SK-N-SH (cell line): Measurements from ENCODE around the gene TRIM69. TPM values are rescaled to one million over a fixed set of nuclear protein-coding genes. Genes with fewer than 3 reads are reported as not detected.
A peak's percentile ranks its signal among the peaks of the same experiment; 100 is the strongest.

Source experiments
- CTCF ChIA-PET: fragments of 300-600, 350-600 bp; formaldehyde crosslinking; extraction: SDS; loops from one replicate; lab custom pipeline; 2021; lab: Yijun Ruan, JAX
- POLR2A ChIA-PET: fragments of 350-600 bp; sonication (Branson Sonifier 250); formaldehyde crosslinking; extraction: SDS; loops from one replicate; lab custom pipeline; 2020; ENCODE audit warnings: antibody characterized with exemption, inconsistent platforms; lab: Yijun Ruan, JAX
- DNase-seq: peaks from one replicate; pipeline ENCODE4 v3.0.0; 2012
- H2AFZ ChIP-seq: fragments of 200-600 bp; sonication (generic); 2 replicates; pipeline ENCODE4 v1.8.1; 2016; ENCODE audit warnings: antibody characterized with exemption, mild to moderate bottlenecking, low read depth
- H3F3A ChIP-seq: fragments of 200-600 bp; sonication (generic); replicated peaks from 2 replicates; pipeline ENCODE3; 2016; ENCODE audit warnings: antibody characterized with exemption, mild to moderate bottlenecking; ENCODE audit not compliant: insufficient read depth
- H3K27ac ChIP-seq, 2 experiments: fragments of 200-500 bp in 1 of 2; fragments of 200-600 bp in 1 of 2; sonication (Bioruptor generic) in 1 of 2; sonication (generic), shearing (Covaris generic) in 1 of 2; 2 replicates each; pipeline versions ENCODE4 v1.5.1 to v1.6.1; 2014 to 2016; ENCODE audit warnings: low read depth in 2 of 2, inconsistent platforms in 1 of 2, low read length in 1 of 2, mild to moderate bottlenecking in 1 of 2, mixed read lengths in 1 of 2
- H3K27me3 ChIP-seq: fragments of 200-600 bp; sonication (generic), shearing (Covaris generic); 2 replicates; pipeline ENCODE4 v1.6.1; 2016; ENCODE audit warnings: mixed run types; ENCODE audit not compliant: insufficient read depth
- H3K36me3 ChIP-seq, 2 experiments: fragments of 200-500 bp in 1 of 2; fragments of 200-600 bp in 1 of 2; sonication (Bioruptor generic) in 1 of 2; sonication (generic) in 1 of 2; replicated peaks in 1 of 2; 2 replicates each; pipeline versions ENCODE3 to v1.5.1; 2014 to 2016; ENCODE audit warnings: low read length in 1 of 2, mild to moderate bottlenecking in 1 of 2; ENCODE audit not compliant: insufficient read depth in 2 of 2, control insufficient read depth in 1 of 2
- H3K4me1 ChIP-seq, 2 experiments: fragments of 200-500 bp in 1 of 2; fragments of 200-600 bp in 1 of 2; sonication (Bioruptor generic) in 1 of 2; sonication (generic), shearing (Covaris generic) in 1 of 2; 2 replicates each; pipeline versions ENCODE4 v1.5.1 to v1.6.1; 2014 to 2016; ENCODE audit warnings: low read depth in 1 of 2, low read length in 1 of 2, mixed run types in 1 of 2; ENCODE audit not compliant: insufficient read depth in 2 of 2, control insufficient read depth in 1 of 2
- H3K4me2 ChIP-seq: fragments of 200-600 bp; sonication (generic), shearing (Covaris generic); 2 replicates; pipeline ENCODE4 v1.6.1; 2017; ENCODE audit warnings: mixed run types
- H3K4me3 ChIP-seq, 2 experiments: fragments of 200-500 bp in 1 of 2; fragments of 200-600 bp in 1 of 2; sonication (Bioruptor generic) in 1 of 2; sonication (generic), shearing (Covaris generic) in 1 of 2; 2 replicates each; pipeline versions ENCODE4 v1.5.1 to v1.8.1; 2014 to 2016; ENCODE audit warnings: low read depth in 2 of 2, inconsistent platforms in 1 of 2, low read length in 1 of 2, mild to moderate bottlenecking in 1 of 2, mixed read lengths in 1 of 2, moderate library complexity in 1 of 2
- H3K79me2 ChIP-seq: fragments of 200-600 bp; sonication (generic); 2 replicates; pipeline ENCODE4 v1.8.1; 2017; ENCODE audit warnings: mild to moderate bottlenecking; ENCODE audit not compliant: insufficient read depth
- H3K9ac ChIP-seq: fragments of 200-600 bp; sonication (generic); 2 replicates; pipeline ENCODE4 v1.6.1; 2017; ENCODE audit warnings: mixed run types
- H3K9me2 ChIP-seq: fragments of 200-600 bp; sonication (generic); 2 replicates; pipeline ENCODE4 v1.6.1; 2017; ENCODE audit warnings: mixed run types
- H3K9me3 ChIP-seq: fragments of 200-600 bp; sonication (generic); 2 replicates; pipeline ENCODE4 v1.6.1; 2017; ENCODE audit warnings: mixed run types, mild to moderate bottlenecking, moderate library complexity
- H4K20me1 ChIP-seq: fragments of 200-600 bp; sonication (generic); 2 replicates; pipeline ENCODE4 v1.6.1; 2017; ENCODE audit warnings: mild to moderate bottlenecking, mixed run types; ENCODE audit not compliant: insufficient read depth
- EZH2phosphoT487 ChIP-seq: fragments of 200-600 bp; sonication (generic); IDR thresholded peaks from 2 replicates; pipeline ENCODE4 v1.6.1; 2017; ENCODE audit warnings: low read depth, mixed run types, mild to moderate bottlenecking, antibody characterized with exemption, moderate library complexity, borderline replicate concordance
- GABPA ChIP-seq: IDR thresholded peaks from 2 replicates; pipeline ENCODE4 v1.4.0; 2012; ENCODE audit warnings: low read depth, mild to moderate bottlenecking
- RAD21 ChIP-seq: IDR thresholded peaks from 2 replicates; pipeline ENCODE4 v1.6.1; 2012; ENCODE audit warnings: mild to moderate bottlenecking, low read length
- SIN3A ChIP-seq: IDR thresholded peaks from 2 replicates; pipeline ENCODE4 v1.6.1; 2012; ENCODE audit warnings: low read depth, mild to moderate bottlenecking, low read length, moderate library complexity, borderline replicate concordance
- SMC3 ChIP-seq: IDR thresholded peaks from 2 replicates; pipeline ENCODE4 v1.6.1; 2012; ENCODE audit warnings: low read depth, low read length, improper control_type of control experiment
- TEAD4 ChIP-seq: IDR thresholded peaks from 2 replicates; pipeline ENCODE4 v1.4.0; 2012; ENCODE audit warnings: mild to moderate bottlenecking, borderline replicate concordance; ENCODE audit not compliant: insufficient read depth
- WGBS: methylation state at CpG from one replicate; pipeline ENCODE4 v1.1.6; 2017; ENCODE audit warnings: low lambda C conversion rate; 5-methylcytosine and 5-hydroxymethylcytosine counted together
- polyA plus RNA-seq, 3 experiments: library from polyadenylated mRNA; depleted of rRNA; stranded (reverse); fragments of >200 nt; gene quantifications; 2 replicates each; pipeline ENCODE4 v1.2.3, GENCODE V29; 2012
- TF ChIP-seq, protein P1 (sequence below): IDR thresholded peaks from 2 replicates; pipeline ENCODE4 v1.6.1; 2012; ENCODE audit warnings: mild to moderate bottlenecking, low read depth, low read length, moderate library complexity
- TF ChIP-seq, protein P2 (sequence below): fragments of 150-350 bp; IDR thresholded peaks from 2 replicates; pipeline ENCODE4 v1.6.1; 2017; ENCODE audit warnings: antibody characterized with exemption, low read length, low read depth, borderline replicate concordance
- TF ChIP-seq, protein P3 (sequence below): fragments of 150-350 bp; IDR thresholded peaks from 2 replicates; pipeline ENCODE4 v1.6.1; 2016; ENCODE audit warnings: mild to moderate bottlenecking, low read depth, low read length
- TF ChIP-seq, protein P4 (sequence below): IDR thresholded peaks from 2 replicates; pipeline ENCODE4; 2012

The TRIM69 gene
- polyA plus RNA-seq, 1 of the 3 experiments (the other 2 are of a cell fraction): 9.7 TPM

DNA sequence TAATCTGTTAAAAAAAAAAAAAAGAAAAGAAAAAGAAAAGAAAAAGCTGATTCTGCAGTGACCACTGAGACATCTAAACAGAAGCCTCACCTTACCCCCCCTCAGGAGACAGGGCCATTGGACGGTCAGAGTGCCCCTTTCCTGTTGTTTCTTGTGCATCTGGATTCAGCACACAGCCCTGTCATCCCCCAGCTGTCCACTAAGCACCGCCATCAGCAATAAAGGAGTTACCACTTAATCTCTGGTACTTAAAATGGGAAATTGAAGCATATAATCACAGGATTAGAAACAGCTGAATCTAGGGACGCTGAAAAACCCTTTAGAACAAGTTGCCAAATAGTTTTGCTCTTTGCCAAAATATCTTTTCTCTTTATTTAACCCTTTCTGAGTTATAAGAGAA lies 62.5 kb downstream of the TRIM69 start:
- peak; percentile 44 for DNase-seq
- H3K4me2 ChIP-seq: no peak overlapping the region
- ChIA-PET CTCF (interaction anchor here (1.2 to 2.0 kb wide), 4 partner anchors 9 to 55 kb away, joined by 4 to 6 read pairs (median 5); no protein-coding TSS in a partner anchor), POLR2A (no interaction called here)
- no peak overlapping the region for H2AFZ ChIP-seq
- no peaks in the 10 kb centered on the region for H4K20me1 ChIP-seq
- H3K9me3 ChIP-seq: no peaks in the 10 kb centered on the region
- H3K9me2 ChIP-seq: no peaks in the 10 kb centered on the region
- H3K4me3 ChIP-seq: no peak overlapping the region
- H3K4me1 ChIP-seq: no peaks in the 10 kb centered on the region
- H3K27ac ChIP-seq: no peak overlapping the region
- H3K36me3 ChIP-seq: no peaks in the 10 kb centered on the region
- H3F3A ChIP-seq: no peaks in the 10 kb centered on the region
- TF ChIP-seq TEAD4 (no peak), SMC3 (peak; percentile 5; the same call in 1 of the 2 replicates), GABPA (no peak), SIN3A (no peak), EZH2phosphoT487 (no peak), RAD21 (peak; percentile 20; the same call in 1 of the 2 replicates)
- TF ChIP-seq, protein P1, sequence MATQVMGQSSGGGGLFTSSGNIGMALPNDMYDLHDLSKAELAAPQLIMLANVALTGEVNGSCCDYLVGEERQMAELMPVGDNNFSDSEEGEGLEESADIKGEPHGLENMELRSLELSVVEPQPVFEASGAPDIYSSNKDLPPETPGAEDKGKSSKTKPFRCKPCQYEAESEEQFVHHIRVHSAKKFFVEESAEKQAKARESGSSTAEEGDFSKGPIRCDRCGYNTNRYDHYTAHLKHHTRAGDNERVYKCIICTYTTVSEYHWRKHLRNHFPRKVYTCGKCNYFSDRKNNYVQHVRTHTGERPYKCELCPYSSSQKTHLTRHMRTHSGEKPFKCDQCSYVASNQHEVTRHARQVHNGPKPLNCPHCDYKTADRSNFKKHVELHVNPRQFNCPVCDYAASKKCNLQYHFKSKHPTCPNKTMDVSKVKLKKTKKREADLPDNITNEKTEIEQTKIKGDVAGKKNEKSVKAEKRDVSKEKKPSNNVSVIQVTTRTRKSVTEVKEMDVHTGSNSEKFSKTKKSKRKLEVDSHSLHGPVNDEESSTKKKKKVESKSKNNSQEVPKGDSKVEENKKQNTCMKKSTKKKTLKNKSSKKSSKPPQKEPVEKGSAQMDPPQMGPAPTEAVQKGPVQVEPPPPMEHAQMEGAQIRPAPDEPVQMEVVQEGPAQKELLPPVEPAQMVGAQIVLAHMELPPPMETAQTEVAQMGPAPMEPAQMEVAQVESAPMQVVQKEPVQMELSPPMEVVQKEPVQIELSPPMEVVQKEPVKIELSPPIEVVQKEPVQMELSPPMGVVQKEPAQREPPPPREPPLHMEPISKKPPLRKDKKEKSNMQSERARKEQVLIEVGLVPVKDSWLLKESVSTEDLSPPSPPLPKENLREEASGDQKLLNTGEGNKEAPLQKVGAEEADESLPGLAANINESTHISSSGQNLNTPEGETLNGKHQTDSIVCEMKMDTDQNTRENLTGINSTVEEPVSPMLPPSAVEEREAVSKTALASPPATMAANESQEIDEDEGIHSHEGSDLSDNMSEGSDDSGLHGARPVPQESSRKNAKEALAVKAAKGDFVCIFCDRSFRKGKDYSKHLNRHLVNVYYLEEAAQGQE: no peak
- TF ChIP-seq, protein P2, sequence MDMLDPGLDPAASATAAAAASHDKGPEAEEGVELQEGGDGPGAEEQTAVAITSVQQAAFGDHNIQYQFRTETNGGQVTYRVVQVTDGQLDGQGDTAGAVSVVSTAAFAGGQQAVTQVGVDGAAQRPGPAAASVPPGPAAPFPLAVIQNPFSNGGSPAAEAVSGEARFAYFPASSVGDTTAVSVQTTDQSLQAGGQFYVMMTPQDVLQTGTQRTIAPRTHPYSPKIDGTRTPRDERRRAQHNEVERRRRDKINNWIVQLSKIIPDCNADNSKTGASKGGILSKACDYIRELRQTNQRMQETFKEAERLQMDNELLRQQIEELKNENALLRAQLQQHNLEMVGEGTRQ: no peak
- TF ChIP-seq, protein P3, sequence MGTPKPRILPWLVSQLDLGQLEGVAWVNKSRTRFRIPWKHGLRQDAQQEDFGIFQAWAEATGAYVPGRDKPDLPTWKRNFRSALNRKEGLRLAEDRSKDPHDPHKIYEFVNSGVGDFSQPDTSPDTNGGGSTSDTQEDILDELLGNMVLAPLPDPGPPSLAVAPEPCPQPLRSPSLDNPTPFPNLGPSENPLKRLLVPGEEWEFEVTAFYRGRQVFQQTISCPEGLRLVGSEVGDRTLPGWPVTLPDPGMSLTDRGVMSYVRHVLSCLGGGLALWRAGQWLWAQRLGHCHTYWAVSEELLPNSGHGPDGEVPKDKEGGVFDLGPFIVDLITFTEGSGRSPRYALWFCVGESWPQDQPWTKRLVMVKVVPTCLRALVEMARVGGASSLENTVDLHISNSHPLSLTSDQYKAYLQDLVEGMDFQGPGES: no peak
- TF ChIP-seq, protein P4, sequence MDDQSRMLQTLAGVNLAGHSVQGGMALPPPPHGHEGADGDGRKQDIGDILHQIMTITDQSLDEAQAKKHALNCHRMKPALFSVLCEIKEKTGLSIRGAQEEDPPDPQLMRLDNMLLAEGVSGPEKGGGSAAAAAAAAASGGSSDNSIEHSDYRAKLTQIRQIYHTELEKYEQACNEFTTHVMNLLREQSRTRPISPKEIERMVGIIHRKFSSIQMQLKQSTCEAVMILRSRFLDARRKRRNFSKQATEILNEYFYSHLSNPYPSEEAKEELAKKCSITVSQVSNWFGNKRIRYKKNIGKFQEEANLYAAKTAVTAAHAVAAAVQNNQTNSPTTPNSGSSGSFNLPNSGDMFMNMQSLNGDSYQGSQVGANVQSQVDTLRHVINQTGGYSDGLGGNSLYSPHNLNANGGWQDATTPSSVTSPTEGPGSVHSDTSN: no peak
- H3K79me2 ChIP-seq: no peaks in the 10 kb centered on the region
- no peak overlapping the region for H3K9ac ChIP-seq
- WGBS: 12% methylated on average over 3 of the region's 3 CpGs
- peaks cover 3% of the 10 kb centered on the region; the same call in 1 of the 2 replicates for H3K27me3 ChIP-seq
